Thoracic aorta (tissue), 2 donors: ENCODE measurements around the gene LYSMD1. TPM values are rescaled to one million over a fixed set of nuclear protein-coding genes. Genes with fewer than 3 reads are reported as not detected.
"Not testable (repeated sequence)": the region's sequence is repeated elsewhere in the genome, so short reads cannot be mapped to it uniquely, and the experiment has no call there.

Experiments
- ATAC-seq: fragments of 150-250 bp; one replicate; pipeline ENCODE4 v1.8.0; 2017; ENCODE audit warnings: low read depth; ENCODE audit not compliant: insufficient number of reproducible peaks, low FRiP score
- DNase-seq: peaks from one replicate; pipeline ENCODE4 v3.0.0-alpha.2; 2020; ENCODE audit warnings: low spot score
- H3K27ac ChIP-seq, 2 donors: fragments of 200-600 bp; sonication (generic); 1 replicate in 1 of 2; 2 replicates in 1 of 2; pipeline ENCODE4 v1.5.1; 2016; ENCODE audit warnings: mild to moderate bottlenecking in 2 of 2, moderate library complexity in 2 of 2
- H3K27me3 ChIP-seq: fragments of 200-600 bp; sonication (generic); replicated peaks from 2 replicates; pipeline ENCODE4 v1.6.0; 2016; ENCODE audit warnings: mild to moderate bottlenecking; ENCODE audit not compliant: insufficient read depth
- H3K36me3 ChIP-seq: fragments of 200-600 bp; sonication (generic); one replicate; pipeline ENCODE4 v1.5.1; 2016
- H3K4me1 ChIP-seq, 2 donors: fragments of 200-600 bp; sonication (generic); 1 replicate in 1 of 2; 2 replicates in 1 of 2; pipeline versions ENCODE4 v1.5.1 to v1.6.0; 2016; ENCODE audit warnings: low read depth in 2 of 2, mild to moderate bottlenecking in 1 of 2; ENCODE audit not compliant: control insufficient read depth in 1 of 2
- H3K4me3 ChIP-seq: fragments of 200-600 bp; sonication (generic); 2 replicates; pipeline ENCODE4 v1.5.1; 2016; ENCODE audit warnings: mild to moderate bottlenecking
- H3K9me3 ChIP-seq: fragments of 200-600 bp; sonication (generic); 2 replicates; pipeline ENCODE4 v1.5.1; 2016
- total RNA-seq, 2 donors: library from RNA; depleted of rRNA; stranded (reverse); fragments of >200 nt; gene quantifications; one replicate each; pipeline versions ENCODE4 v1.1.0 to v1.2.3, GENCODE V29; 2016
- TF ChIP-seq, protein P1 (sequence below): fragments of 200-600 bp; sonication (generic); IDR thresholded peaks from one replicate; pipeline ENCODE4 v1.5.1; 2019; ENCODE audit warnings: antibody characterized with exemption

The LYSMD1 gene
- total RNA-seq, 2 donors from 2014 or later, result 5.6 to 8.7 TPM

DNA sequence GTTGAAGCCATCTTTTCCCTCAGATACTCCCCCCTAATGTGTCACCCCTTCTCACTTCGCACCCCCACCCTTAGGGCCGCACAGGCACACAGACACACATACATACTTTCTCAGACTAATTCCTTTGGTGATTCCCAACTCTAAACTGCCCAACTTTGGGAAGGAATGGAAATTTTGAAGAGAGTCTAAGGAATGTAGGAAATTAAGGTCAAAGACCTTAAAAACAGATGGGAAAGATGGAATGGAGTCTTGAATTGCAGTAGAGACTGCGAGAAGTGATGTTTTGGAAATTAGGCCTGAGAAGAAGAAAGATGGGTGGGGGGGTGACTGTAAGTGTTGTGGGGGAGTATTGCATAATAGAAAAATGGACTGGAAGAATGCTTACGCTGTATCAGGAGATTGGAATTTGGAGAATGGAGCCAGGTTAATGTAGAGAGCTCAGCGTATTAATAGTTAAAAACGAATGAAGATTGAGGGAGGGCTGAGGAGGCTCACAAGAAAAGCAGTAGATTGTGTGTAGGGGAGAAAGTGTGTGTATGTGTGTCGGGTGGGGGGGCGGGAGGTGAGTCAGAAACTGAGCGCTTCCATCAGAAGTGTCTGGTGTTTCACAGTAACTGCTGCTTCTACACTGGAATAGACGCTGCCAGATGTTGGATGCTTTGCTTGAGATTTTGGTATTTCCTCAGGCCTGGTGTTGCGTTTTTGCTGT, 34.3 kb upstream of the LYSMD1 start:
- Histone ChIP-seq H3K4me3 (peak overlapping the region; percentile 94), H3K4me1 (peaks cover 9 to 44% of the 10 kb centered on the region in 2 donors), H3K9me3 (no peaks in the 10 kb centered on the region), H3K27ac (peak overlapping the region; percentile 73 to 97), H3K27me3 (no peaks in the 10 kb centered on the region), H3K36me3 (peaks cover 6% of the 10 kb centered on the region)
- no peak for ATAC-seq
- TF ChIP-seq, protein P1, sequence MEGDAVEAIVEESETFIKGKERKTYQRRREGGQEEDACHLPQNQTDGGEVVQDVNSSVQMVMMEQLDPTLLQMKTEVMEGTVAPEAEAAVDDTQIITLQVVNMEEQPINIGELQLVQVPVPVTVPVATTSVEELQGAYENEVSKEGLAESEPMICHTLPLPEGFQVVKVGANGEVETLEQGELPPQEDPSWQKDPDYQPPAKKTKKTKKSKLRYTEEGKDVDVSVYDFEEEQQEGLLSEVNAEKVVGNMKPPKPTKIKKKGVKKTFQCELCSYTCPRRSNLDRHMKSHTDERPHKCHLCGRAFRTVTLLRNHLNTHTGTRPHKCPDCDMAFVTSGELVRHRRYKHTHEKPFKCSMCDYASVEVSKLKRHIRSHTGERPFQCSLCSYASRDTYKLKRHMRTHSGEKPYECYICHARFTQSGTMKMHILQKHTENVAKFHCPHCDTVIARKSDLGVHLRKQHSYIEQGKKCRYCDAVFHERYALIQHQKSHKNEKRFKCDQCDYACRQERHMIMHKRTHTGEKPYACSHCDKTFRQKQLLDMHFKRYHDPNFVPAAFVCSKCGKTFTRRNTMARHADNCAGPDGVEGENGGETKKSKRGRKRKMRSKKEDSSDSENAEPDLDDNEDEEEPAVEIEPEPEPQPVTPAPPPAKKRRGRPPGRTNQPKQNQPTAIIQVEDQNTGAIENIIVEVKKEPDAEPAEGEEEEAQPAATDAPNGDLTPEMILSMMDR, result no peak
- no peak for DNase-seq

DNA sequence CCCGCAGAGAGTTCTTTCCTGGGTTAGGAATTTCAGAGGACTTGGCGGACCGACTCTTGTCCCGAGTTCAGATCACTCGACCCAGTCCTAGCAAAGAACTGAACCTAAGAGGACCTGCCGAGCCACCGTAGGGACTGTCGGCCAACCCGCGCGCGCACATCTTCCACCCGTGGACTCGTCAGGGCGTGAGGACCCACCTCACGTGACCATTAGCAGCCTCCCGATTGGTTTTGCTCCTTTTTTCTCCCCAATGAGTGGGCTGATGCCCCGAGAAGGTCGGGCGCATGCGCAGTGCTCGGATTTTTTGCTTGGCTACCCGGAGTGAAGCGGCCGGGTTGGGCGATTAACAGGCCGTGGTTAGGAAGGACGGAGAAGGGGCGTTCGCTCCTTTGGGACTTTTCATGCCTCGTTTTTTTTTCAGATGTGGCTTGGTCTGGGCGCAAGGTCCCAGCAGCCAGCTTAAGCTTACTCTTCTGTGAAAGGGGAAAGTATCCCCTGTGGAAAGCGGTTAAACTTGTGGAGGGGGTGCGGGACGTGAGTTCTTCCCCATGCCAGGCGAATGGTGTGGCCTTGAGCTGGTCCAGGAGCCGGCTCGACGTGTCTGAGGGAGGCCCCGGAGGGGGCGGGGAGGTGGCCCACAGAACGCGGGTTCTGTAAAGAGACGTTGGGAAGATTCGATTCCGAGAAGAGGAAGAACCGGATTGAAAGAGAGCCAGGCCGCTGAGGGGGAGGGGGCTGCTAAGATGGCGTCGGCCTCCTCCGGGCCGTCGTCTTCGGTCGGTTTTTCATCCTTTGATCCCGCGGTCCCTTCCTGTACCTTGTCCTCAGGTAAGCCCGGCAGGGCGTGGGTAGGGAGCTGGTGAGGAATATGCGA, 32.8 kb upstream of the LYSMD1 start, which contains the start of gene PIP5K1A:
Gene PIP5K1A (plus strand): TSS at position 299 of the 874 bp plus-strand sequence. CDS start 445 bp downstream, at position 744.
- H3K9me3 ChIP-seq, result no peaks in the 10 kb centered on the region
- H3K4me1 ChIP-seq, result peaks cover 9 to 35% of the 10 kb centered on the region in 2 donors
- H3K27me3 ChIP-seq, result no peaks in the 10 kb centered on the region
- H3K4me3 ChIP-seq, result peak within 1 kb of the TSS; percentile 94
- peak within 1 kb of the TSS; percentile 87 to 97 for H3K27ac ChIP-seq
- peaks cover 6% of the 10 kb centered on the region for H3K36me3 ChIP-seq
- TF ChIP-seq, protein P1, result no peak
- peak; percentile 93 for ATAC-seq
- DNase-seq, result peak; percentile 97

DNA sequence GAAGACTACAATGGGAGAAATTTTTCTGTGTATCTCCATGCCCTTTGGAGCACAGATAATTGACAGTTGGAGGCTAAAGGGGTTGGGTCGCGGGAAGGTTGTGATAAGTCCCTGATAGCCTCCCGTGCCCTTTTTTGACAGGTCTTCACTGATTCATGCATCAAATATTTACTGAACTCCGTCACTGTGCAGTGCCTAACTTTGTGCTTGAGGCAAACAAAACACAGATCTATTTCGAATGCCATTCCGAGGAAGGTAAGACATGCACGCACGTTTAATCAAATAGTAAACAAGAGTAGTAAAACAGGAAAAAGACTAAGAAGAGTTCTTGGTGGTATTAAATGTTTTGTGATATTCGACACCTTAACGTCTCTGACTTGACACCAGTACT, 32.2 kb upstream of the LYSMD1 start:
- DNase-seq (no peak), ATAC-seq (no peak)
- Histone ChIP-seq H3K9me3 (no peaks in the 10 kb centered on the region), H3K36me3 (peaks cover 4% of the 10 kb centered on the region), H3K27ac (peak overlapping the region; percentile 44 to 97), H3K4me1 (peaks cover 9 to 35% of the 10 kb centered on the region in 2 donors), H3K4me3 (peak overlapping the region; percentile 94), H3K27me3 (no peaks in the 10 kb centered on the region)
- TF ChIP-seq, protein P1, result no peak

DNA sequence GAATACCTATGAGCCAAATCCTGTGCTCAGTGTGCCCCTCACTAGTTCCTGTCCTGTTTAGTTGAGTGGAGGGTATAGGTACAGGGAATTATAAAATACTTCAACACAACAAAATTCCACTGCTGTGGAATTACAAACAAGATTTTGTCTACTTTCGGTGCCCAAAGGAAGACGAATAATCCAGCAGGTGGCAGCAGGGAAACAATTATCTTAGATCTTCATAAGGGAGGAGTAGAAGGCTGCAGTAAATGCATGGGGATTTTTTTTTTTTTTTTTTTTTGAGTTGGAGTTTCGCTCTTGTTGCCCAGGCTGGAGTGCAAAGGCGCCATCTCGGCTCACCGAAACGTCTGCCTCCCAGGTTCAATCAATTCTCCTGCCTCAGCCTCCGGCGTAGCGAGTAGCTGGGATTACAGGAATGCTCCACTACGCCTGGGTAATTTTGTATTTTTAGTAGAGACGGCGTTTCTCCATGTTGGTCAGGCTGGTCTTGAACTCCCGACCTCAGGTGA, 30.6 kb upstream of the LYSMD1 start:
- TF ChIP-seq, protein P1, result peak; percentile 37
- no peaks in the 10 kb centered on the region for H3K27me3 ChIP-seq
- peaks cover 9 to 20% of the 10 kb centered on the region in 2 donors for H3K4me1 ChIP-seq
- peak; percentile 11 for ATAC-seq
- DNase-seq, result no peak
- H3K27ac ChIP-seq, result peak overlapping the region; percentile 53 to 55
- H3K36me3 ChIP-seq, result no peaks in the 10 kb centered on the region
- H3K4me3 ChIP-seq, result peak overlapping the region; percentile 47
- H3K9me3 ChIP-seq, result no peaks in the 10 kb centered on the region

DNA sequence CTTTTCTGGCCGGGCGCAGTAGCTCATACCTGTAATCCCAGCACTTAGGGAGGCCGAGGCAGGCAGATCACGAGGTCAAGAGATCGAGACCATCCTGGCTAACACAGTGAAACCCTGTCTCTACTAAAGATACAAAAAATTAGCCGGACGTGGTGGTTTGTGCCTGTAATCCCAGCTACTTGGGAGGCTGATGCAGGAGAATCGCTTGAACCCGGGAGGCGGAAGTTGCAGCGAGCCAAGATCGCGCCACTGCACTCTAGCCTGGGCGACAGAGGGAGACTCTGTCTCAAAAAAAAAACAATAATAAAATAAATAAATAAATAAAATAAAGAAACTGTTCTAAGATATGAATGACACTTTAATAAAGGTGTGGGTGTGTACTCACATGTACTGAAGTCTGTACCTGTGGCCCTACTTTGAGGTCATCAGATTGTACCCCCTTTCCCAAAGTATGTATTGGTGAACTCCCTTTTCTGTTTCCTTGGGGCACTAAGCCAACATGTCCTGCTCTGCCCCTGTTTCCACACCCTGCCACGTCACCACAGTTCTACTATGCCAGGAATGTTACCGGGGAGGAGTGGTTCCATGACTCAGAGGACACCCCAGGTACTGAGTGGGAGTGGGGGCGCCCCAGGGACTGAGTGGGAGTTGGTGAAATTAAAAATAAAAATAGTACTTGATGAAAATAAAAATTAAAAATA, 29.3 kb upstream of the LYSMD1 start:
- H3K4me3 ChIP-seq, ATAC-seq, H3K27ac ChIP-seq, H3K27me3 ChIP-seq, H3K36me3 ChIP-seq, H3K9me3 ChIP-seq: not testable (repeated sequence)
- DNase-seq, result peak; percentile 49
- H3K4me1 ChIP-seq, result peaks cover 8 to 22% of the 10 kb centered on the region in 2 donors
